Spleen (tissue), 11 donors: ENCODE measurements around the gene SULF2. TPM values are rescaled to one million over a fixed set of nuclear protein-coding genes. Genes with fewer than 3 reads are reported as not detected.

Experiments
- DNase-seq: peaks from one replicate; pipeline ENCODE4 v3.0.0-alpha.2; 2020
- H3K27ac ChIP-seq, 8 donors: fragments of 200-600 bp; sonication (generic) in 7 of 8; 1 replicate in 4 of 8; 2 replicates in 4 of 8; pipeline versions ENCODE4 v1.5.0 to v1.8.0; 2016 to 2021; ENCODE audit warnings: inconsistent platforms in 4 of 8, mild to moderate bottlenecking in 4 of 8, moderate library complexity in 1 of 8
- H3K27me3 ChIP-seq, 7 donors: fragments of 200-600 bp; sonication (generic) in 6 of 7; replicated peaks in 1 of 7; 1 replicate in 4 of 7; 2 replicates in 3 of 7; pipeline versions ENCODE4 v1.5.0 to v1.8.0; 2016 to 2021; ENCODE audit warnings: inconsistent platforms in 3 of 7, mild to moderate bottlenecking in 1 of 7
- H3K36me3 ChIP-seq, 6 donors: fragments of 200-600 bp; sonication (generic) in 5 of 6; 1 replicate in 4 of 6; 2 replicates in 2 of 6; pipeline versions ENCODE4 v1.5.0 to v1.8.0; 2016 to 2021; ENCODE audit warnings: inconsistent platforms in 2 of 6
- H3K4me1 ChIP-seq, 6 donors: fragments of 200-600 bp; sonication (generic) in 5 of 6; 1 replicate in 3 of 6; 2 replicates in 3 of 6; pipeline versions ENCODE4 v1.5.0 to v1.8.0; 2016 to 2021; ENCODE audit warnings: inconsistent platforms in 3 of 6
- H3K4me3 ChIP-seq, 8 donors: fragments of 200-600 bp; sonication (generic) in 7 of 8; 1 replicate in 4 of 8; 2 replicates in 4 of 8; pipeline versions ENCODE4 v1.5.0 to v1.8.0; 2016 to 2021; ENCODE audit warnings: inconsistent platforms in 4 of 8, mild to moderate bottlenecking in 4 of 8, moderate library complexity in 2 of 8
- H3K9me3 ChIP-seq, 8 donors: fragments of 200-600 bp; sonication (generic) in 7 of 8; 1 replicate in 4 of 8; 2 replicates in 4 of 8; pipeline versions ENCODE4 v1.5.0 to v1.8.0; 2016 to 2021; ENCODE audit warnings: inconsistent platforms in 4 of 8
- CTCF ChIP-seq, 11 experiments: fragments of 200-600 bp in 7 of 11; fragments of 450-650 bp in 4 of 11; sonication (generic) in 4 of 11; IDR thresholded peaks in 8 of 11; conservative IDR thresholded peaks in 3 of 11; 1 replicate in 7 of 11; 2 replicates in 4 of 11; pipeline versions ENCODE4 v1.4.0 to v1.8.0; 2016 to 2021; ENCODE audit warnings: antibody characterized with exemption in 11 of 11, inconsistent platforms in 4 of 11, mild to moderate bottlenecking in 1 of 11
- POLR2A ChIP-seq, 3 donors: fragments of 450-650 bp; IDR thresholded peaks; one replicate each; pipeline ENCODE4 v1.5.1; 2017; ENCODE audit warnings: antibody characterized with exemption in 3 of 3, mild to moderate bottlenecking in 1 of 3
- POLR2AphosphoS5 ChIP-seq, 3 donors: sonication (generic); formaldehyde crosslinking; IDR thresholded peaks; one replicate each; pipeline ENCODE4 v1.5.1; 2017; ENCODE audit warnings: antibody characterized with exemption in 3 of 3
- WGBS, 5 donors: extraction: QIAGEN DNeasy Blood & Tissue Kit in 3 of 5; methylation state at CpG; one replicate each; pipeline versions ENCODE4 v1.1.5 to v1.1.7; 2013 to 2018; 5-methylcytosine and 5-hydroxymethylcytosine counted together
- intact Hi-C: fragments of 100-400 bp; cut with DNase I; formaldehyde crosslinking; loops from one replicate; pipeline ENCODE4 v1.15.0; 2023; ENCODE audit warnings: low total_unique reads
- polyA plus RNA-seq, 3 donors: library from polyadenylated mRNA; stranded (reverse); fragments of 200-250 nt; gene quantifications; one replicate each; pipeline ENCODE4 v1.2.1, GENCODE V29; 2013
- total RNA-seq, 7 donors: library from RNA; depleted of rRNA in 3 of 7; stranded (reverse); fragments of >200 nt in 3 of 7; fragmentation: NEBNext Ultra II Directional in 4 of 7; extraction: Animal tissue kit (Norgen Biotek cat#: 25700) in 4 of 7; gene quantifications; one replicate each; pipeline versions ENCODE4 v1.1.0 to v1.2.1, GENCODE V29; 2016 to 2021
- donor health status: healthy with polysubstance abuse.
- donor health status: DM: no; HTN: no; CAD: no; lungs with moderate emphysema.
- donor health status: DM: no; HTN: no; CAD: no.
- donor health status: Bipolar disorder and iron deficiency.
- donor health status: healthy.
- donor health status: DM: no; HTN: no; CAD: no.
- donor health status: DM: yes; HTN: yes; CAD: no.

Gene SULF2
- total and polyA plus RNA-seq, 10 donors, result 5.5 to 49.1 (median 15.7) TPM

GRCh38 chr20:47694021-47694818 is 91.1 kb downstream of the SULF2 start:
- Histone ChIP-seq H3K4me1 (peaks cover 0 to 5% (median 0%) of the 10 kb centered on the region in 6 donors), H3K4me3 (no peak overlapping the region), H3K27me3 (no peaks in the 10 kb centered on the region), H3K27ac (no peak overlapping the region), H3K36me3 (no peaks in the 10 kb centered on the region), H3K9me3 (peaks cover 0 to 51% (median 42%) of the 10 kb centered on the region in 8 donors)
- 91 to 97% (median 93%) methylated on average over 12 to 21 of the region's 21 CpGs for WGBS, 5 donors
- intact Hi-C loops, result no loop called here
- DNase-seq, result no peak
- no peak for TF ChIP-seq POLR2A (IDR thresholded peaks at IDR 0.05)
- TF ChIP-seq POLR2AphosphoS5 (IDR thresholded peaks at IDR 0.05), result no peak
- TF ChIP-seq CTCF (IDR thresholded peaks at IDR 0.05 in 8 of 11, conservative IDR thresholded peaks at IDR 0.05 in 3 of 11), result no peak

- Histone ChIP-seq H3K27ac (no peak overlapping the region), H3K27me3 (no peaks in the 10 kb centered on the region), H3K9me3 (peaks cover 0 to 51% (median 42%) of the 10 kb centered on the region in 8 donors), H3K36me3 (no peaks in the 10 kb centered on the region), H3K4me3 (no peak overlapping the region), H3K4me1 (peaks cover 0 to 5% (median 0%) of the 10 kb centered on the region in 6 donors)
- no peak for DNase-seq
- intact Hi-C loops, result no loop called here
- no peak for TF ChIP-seq POLR2A (IDR thresholded peaks at IDR 0.05)
- no peak for TF ChIP-seq CTCF (IDR thresholded peaks at IDR 0.05 in 8 of 11, conservative IDR thresholded peaks at IDR 0.05 in 3 of 11)
- no peak for TF ChIP-seq POLR2AphosphoS5 (IDR thresholded peaks at IDR 0.05)
Measured at GRCh38 chr20:47691625-47692024, 93.7 kb downstream of the SULF2 start.

- peaks cover 0 to 51% (median 42%) of the 10 kb centered on the region in 8 donors for H3K9me3 ChIP-seq
- H3K27me3 ChIP-seq, result no peaks in the 10 kb centered on the region
- no peak for DNase-seq
- TF ChIP-seq CTCF (IDR thresholded peaks at IDR 0.05 in 8 of 11, conservative IDR thresholded peaks at IDR 0.05 in 3 of 11) (no peak), POLR2AphosphoS5 (IDR thresholded peaks at IDR 0.05) (no peak), POLR2A (IDR thresholded peaks at IDR 0.05) (no peak)
- intact Hi-C loops, result no loop called here
- no peak overlapping the region for H3K27ac ChIP-seq
- WGBS, 5 donors, result 85 to 96% (median 88%) methylated on average over 1 of the region's 1 CpG
- no peak overlapping the region for H3K4me3 ChIP-seq
- no peaks in the 10 kb centered on the region for H3K36me3 ChIP-seq
- H3K4me1 ChIP-seq, result no peaks in the 10 kb centered on the region
Measured at GRCh38 chr20:47689731-47690130, 95.5 kb downstream of the SULF2 start.
